NCI-H345 treated with DMSO at 0.1 percent for 48 hours (cell line): ENCODE data around the gene SLC10A2.

Experiments used
- DNase-seq: peaks from one replicate; lab custom pipeline; 2025; ENCODE audit not compliant: unreplicated experiment; lab: John Stamatoyannopoulos, UW

Gene SLC10A2

GRCh38 chr13:103055166-103055565 lies 11.1 kb downstream of the SLC10A2 start:
- DNase-seq, result no peak

GRCh38 chr13:103046676-103047075 lies 19.5 kb downstream of the SLC10A2 start:
- DNase-seq, result no peak

- no peak for DNase-seq
Observed at GRCh38 chr13:103044056-103044455, 22.2 kb downstream of the SLC10A2 start.

- DNase-seq, result no peak
Observed at GRCh38 chr13:103040006-103040405, 26.2 kb downstream of the SLC10A2 start.

GRCh38 chr13:103039183-103039582 lies 27.0 kb downstream of the SLC10A2 start:
- DNase-seq, result no peak

- DNase-seq, result no peak
Observed at GRCh38 chr13:103036268-103036667, 29.9 kb downstream of the SLC10A2 start.

GRCh38 chr13:103033999-103034398 lies 32.2 kb downstream of the SLC10A2 start:
- DNase-seq, result no peak

- no peak for DNase-seq
Observed at GRCh38 chr13:103031332-103031873, 34.8 kb downstream of the SLC10A2 start.

GRCh38 chr13:103030776-103031175 lies 35.4 kb downstream of the SLC10A2 start:
- DNase-seq, result no peak

- DNase-seq, result no peak
Observed at GRCh38 chr13:103029798-103030197, 36.4 kb downstream of the SLC10A2 start.

GRCh38 chr13:103022336-103022735 lies 43.9 kb downstream of the SLC10A2 start:
- DNase-seq, result no peak

GRCh38 chr13:103018556-103018955 lies 47.7 kb downstream of the SLC10A2 start:
- DNase-seq, result no peak

- no peak for DNase-seq
Observed at GRCh38 chr13:103012646-103013045, 53.6 kb downstream of the SLC10A2 start.

- DNase-seq, result no peak
Observed at GRCh38 chr13:103009051-103009840, 57.0 kb downstream of the SLC10A2 start.

- no peak for DNase-seq
Observed at GRCh38 chr13:103007427-103007762, 58.8 kb downstream of the SLC10A2 start.

- no peak for DNase-seq
Observed at GRCh38 chr13:103006641-103007426, 59.4 kb downstream of the SLC10A2 start.

- DNase-seq, result no peak
Observed at GRCh38 chr13:103004661-103005345, 61.4 kb downstream of the SLC10A2 start.

GRCh38 chr13:103003631-103004030 lies 62.6 kb downstream of the SLC10A2 start:
- no peak for DNase-seq

- DNase-seq, result no peak
Observed at GRCh38 chr13:103002279-103002678, 63.9 kb downstream of the SLC10A2 start.

GRCh38 chr13:103000157-103000556 lies 66.1 kb downstream of the SLC10A2 start:
- DNase-seq, result no peak

- DNase-seq, result no peak
Observed at GRCh38 chr13:102999499-102999898, 66.7 kb downstream of the SLC10A2 start.
